ENCODE results near the gene FBXO46. TPM values are rescaled to one million over a fixed set of nuclear protein-coding genes. Genes with fewer than 3 reads are reported as not detected.

The FBXO46 gene
- total RNA-seq, 1 donor from 2014 or later: 23.8 TPM

DNA sequence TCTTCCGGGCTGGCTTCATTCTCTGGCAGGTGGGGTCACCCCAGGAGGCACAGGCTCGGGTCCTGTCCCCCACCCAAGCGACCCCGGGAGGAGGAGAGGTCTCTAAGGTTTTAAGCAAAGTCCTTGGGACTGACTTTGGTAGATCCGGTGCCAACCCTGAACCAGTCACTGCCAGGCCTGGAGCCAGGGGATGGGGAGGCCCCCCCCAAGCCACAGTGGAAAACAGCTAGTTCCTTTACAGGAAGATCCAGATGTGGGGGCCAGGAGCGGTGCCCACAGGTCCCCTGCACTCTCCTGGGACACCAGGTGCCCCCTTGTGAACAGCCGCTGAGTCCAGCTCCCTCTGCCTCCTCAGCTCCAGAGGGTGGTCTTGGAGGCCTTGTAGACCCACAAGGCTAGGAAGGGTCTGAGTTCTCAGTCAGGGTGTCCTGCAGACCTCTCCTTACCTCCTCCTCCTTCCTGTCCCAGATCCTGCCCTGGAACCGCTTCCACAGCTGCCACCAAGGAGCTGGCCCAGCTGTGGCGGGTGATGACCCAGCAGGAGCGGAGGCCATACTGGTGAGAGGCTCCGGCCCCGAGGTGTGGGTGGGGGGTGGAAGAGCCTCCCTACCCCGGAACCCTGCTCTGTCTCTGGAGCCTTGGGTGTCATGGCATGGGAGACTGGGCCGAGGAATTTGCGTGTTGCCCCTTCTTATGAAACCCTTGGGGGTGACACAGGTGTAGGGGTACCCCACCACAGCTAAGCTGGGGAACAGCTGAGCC is 32.4 kb upstream of the FBXO46 start:
- H3K27ac ChIP-seq: no peak overlapping the region
- no peak for DNase-seq (ENCODE audit: extremely low spot score in 2 of 2)
- TF ChIP-seq POLR2AphosphoS5 (IDR thresholded peaks at IDR 0.05; ENCODE audit: insufficient read depth in 1 of 2, low read depth in 1 of 2) (no peak), POLR2A (IDR thresholded peaks at IDR 0.05) (no peak), CTCF (IDR thresholded peaks at IDR 0.05) (no peak)
- intact Hi-C loops (cut with DNase I): no loop called here
- H3K27me3 ChIP-seq: no peaks in the 10 kb centered on the region
- peaks cover 46% of the 10 kb centered on the region for H3K4me1 ChIP-seq
- H3K4me3 ChIP-seq: no peak overlapping the region
- no peaks in the 10 kb centered on the region for H3K9me3 ChIP-seq
- H3K36me3 ChIP-seq: peaks cover 0 to 7% of the 10 kb centered on the region in 2 donors

GRCh38 chr19:45761714-45762113 is 31.0 kb upstream of the FBXO46 start:
- Histone ChIP-seq H3K36me3 (peaks cover 0 to 7% of the 10 kb centered on the region in 2 donors), H3K4me1 (peaks cover 33% of the 10 kb centered on the region), H3K27me3 (no peaks in the 10 kb centered on the region), H3K4me3 (no peak overlapping the region), H3K9me3 (no peaks in the 10 kb centered on the region), H3K27ac (no peak overlapping the region)
- intact Hi-C loops (cut with DNase I): no loop called here
- TF ChIP-seq POLR2AphosphoS5 (IDR thresholded peaks at IDR 0.05; ENCODE audit: insufficient read depth in 1 of 2, low read depth in 1 of 2) (no peak), POLR2A (IDR thresholded peaks at IDR 0.05) (no peak), CTCF (IDR thresholded peaks at IDR 0.05) (no peak)
- DNase-seq (ENCODE audit: extremely low spot score in 2 of 2): no peak

DNA sequence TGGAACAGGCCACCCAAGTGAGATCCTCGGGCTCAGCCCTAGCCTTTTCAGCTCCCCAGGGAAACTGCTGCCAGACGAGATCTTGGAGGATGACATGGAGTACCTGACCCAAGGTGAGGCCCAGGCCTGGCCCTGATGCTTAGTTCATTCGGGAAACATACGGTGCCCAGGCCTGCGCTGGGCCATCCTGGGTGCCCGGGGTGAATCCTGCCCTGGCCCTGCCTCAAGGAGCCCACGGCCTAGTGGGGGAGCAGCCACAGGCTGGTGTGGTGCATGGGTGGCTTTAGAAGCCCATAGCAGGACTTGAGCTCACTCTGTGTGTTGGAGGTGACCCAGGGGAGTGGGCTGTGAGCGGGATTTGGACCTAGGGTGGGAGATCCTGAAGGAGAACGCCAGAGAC is 28.2 kb upstream of the FBXO46 start:
- H3K4me3 ChIP-seq: no peak overlapping the region
- H3K27me3 ChIP-seq: no peaks in the 10 kb centered on the region
- H3K27ac ChIP-seq: no peak overlapping the region
- no peaks in the 10 kb centered on the region for H3K9me3 ChIP-seq
- intact Hi-C loops (cut with DNase I): no loop called here
- no peak for DNase-seq (ENCODE audit: extremely low spot score in 2 of 2)
- H3K36me3 ChIP-seq: no peaks in the 10 kb centered on the region
- H3K4me1 ChIP-seq: peaks cover 5% of the 10 kb centered on the region
- TF ChIP-seq POLR2AphosphoS5 (IDR thresholded peaks at IDR 0.05; ENCODE audit: insufficient read depth in 1 of 2, low read depth in 1 of 2): no peak
- TF ChIP-seq CTCF (IDR thresholded peaks at IDR 0.05): no peak
- no peak for TF ChIP-seq POLR2A (IDR thresholded peaks at IDR 0.05)

- intact Hi-C loops (cut with DNase I): no loop called here
- Histone ChIP-seq H3K9me3 (no peaks in the 10 kb centered on the region), H3K36me3 (no peaks in the 10 kb centered on the region), H3K4me1 (no peaks in the 10 kb centered on the region), H3K4me3 (no peak overlapping the region), H3K27me3 (no peaks in the 10 kb centered on the region), H3K27ac (no peak overlapping the region)
- TF ChIP-seq POLR2AphosphoS5 (IDR thresholded peaks at IDR 0.05; ENCODE audit: insufficient read depth in 1 of 2, low read depth in 1 of 2): no peak
- TF ChIP-seq POLR2A (IDR thresholded peaks at IDR 0.05): no peak
- TF ChIP-seq CTCF (IDR thresholded peaks at IDR 0.05): no peak
- no peak for DNase-seq (ENCODE audit: extremely low spot score in 2 of 2)
Measured at GRCh38 chr19:45757695-45758094, 27.0 kb upstream of the FBXO46 start.

DNA sequence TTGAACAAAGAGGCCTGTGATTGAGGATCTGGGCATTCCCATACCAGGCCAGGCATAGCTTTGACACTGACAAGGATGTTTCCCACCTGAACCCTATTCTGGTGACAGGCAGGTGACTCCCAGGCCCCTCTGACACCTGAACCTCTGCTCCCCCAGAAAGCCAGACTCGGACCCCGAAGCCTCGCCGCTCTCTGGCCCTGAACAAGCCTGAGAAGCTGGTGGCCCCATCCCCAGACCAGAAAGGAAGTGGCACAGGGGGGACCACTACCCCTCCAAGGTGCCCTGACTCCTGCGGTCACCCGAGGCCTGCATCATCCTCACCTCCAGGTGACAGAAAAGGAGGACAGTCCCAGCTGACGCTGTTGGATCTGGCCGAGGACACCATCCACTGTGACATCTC is 23.6 kb upstream of the FBXO46 start:
- no peaks in the 10 kb centered on the region for H3K4me1 ChIP-seq
- no peak for DNase-seq (ENCODE audit: extremely low spot score in 2 of 2)
- H3K27ac ChIP-seq: no peak overlapping the region
- intact Hi-C loops (cut with DNase I): no loop called here
- no peaks in the 10 kb centered on the region for H3K9me3 ChIP-seq
- no peaks in the 10 kb centered on the region for H3K36me3 ChIP-seq
- no peaks in the 10 kb centered on the region for H3K27me3 ChIP-seq
- TF ChIP-seq POLR2A (IDR thresholded peaks at IDR 0.05): no peak
- no peak for TF ChIP-seq POLR2AphosphoS5 (IDR thresholded peaks at IDR 0.05; ENCODE audit: insufficient read depth in 1 of 2, low read depth in 1 of 2)
- no peak for TF ChIP-seq CTCF (IDR thresholded peaks at IDR 0.05)
- H3K4me3 ChIP-seq: no peak overlapping the region
